Hematopoietic multipotent progenitor cell treated with erythropoietin and hydrocortisone succinate and interleukin-3 and kit ligand, for 17 days (in vitro differentiated cells): ENCODE data around the gene WDR89.
"Not testable (repeated sequence)": the region's sequence is repeated elsewhere in the genome, so short reads cannot be mapped to it uniquely, and the experiment has no call there.

Experiments
- DNase-seq: peaks from one replicate; pipeline ENCODE4 v3.0.0-alpha.2; 2015; ENCODE audit warnings: low spot score

The WDR89 gene

DNA sequence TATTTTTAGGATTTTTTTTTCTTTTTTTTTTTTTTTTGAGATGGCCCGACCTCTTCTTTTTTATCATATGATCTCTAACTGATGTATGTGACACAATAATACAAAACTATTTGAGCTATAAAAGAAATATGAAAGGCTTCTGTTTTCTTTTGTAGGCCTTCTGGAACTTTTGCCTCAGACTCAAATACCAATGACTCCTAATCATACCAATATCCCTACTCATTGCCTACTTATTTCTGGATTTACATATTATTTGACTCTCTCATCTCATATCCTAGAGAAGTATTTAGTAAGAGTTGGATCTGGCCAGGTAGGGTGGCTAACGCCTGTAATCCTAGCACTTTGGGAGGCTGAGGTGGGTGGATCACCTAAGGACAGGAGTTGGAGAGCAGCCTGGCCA, 12.7 kb upstream of the WDR89 start:
- DNase-seq, result no peak

DNA sequence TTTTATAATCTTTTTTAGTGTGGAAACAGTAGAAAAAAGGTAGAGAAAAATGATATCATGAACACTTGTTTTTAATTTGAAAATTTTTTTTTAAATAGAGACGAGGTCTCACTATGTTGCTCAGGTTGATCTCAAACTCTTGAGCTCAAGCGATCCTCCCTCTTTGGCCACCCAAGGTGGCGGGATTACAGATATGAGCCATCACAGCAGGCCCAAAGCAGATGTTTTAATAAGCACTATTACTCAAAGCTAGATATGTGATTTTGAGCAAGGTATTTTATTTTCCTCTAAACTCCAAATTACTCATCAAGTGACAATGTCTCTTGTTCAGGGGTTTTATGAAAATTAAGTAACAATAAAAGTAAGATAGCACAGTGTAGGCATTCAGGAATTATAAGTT, 10.7 kb upstream of the WDR89 start:
- no peak for DNase-seq

DNA sequence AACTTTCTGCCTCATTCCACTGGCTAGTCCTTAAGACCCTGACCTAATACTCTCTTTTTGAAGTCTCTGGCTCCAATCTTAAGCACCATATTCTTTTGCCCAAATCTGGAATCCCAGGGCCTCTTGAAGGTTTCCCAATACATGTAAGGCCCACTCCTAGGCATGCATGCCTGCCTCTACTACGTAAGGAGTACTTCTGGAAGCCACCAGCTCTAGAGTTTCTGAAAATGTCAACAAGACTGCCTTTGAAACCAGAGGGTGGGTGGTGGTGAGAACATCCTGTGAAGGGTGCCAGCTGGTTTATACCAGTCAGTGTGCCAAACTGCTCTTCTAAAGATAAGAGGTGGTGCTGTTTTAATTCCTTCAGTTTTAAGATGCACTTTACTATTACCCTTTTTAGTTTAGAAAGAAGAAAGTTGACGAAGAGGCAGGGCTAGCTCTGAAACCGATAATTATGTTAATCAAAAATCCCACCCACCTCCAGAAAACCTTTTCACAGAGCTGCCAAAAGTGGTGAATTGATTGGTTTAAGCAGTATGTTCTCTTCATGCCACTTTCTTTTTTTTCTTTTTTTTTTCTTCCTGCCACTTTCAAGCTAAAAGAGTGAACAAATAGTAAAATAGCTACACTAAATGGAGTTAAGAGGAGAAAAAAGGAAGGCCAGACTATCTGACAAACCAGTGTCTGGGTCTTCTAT, 8.7 kb upstream of the WDR89 start:
- peak; percentile 21 for DNase-seq

DNA sequence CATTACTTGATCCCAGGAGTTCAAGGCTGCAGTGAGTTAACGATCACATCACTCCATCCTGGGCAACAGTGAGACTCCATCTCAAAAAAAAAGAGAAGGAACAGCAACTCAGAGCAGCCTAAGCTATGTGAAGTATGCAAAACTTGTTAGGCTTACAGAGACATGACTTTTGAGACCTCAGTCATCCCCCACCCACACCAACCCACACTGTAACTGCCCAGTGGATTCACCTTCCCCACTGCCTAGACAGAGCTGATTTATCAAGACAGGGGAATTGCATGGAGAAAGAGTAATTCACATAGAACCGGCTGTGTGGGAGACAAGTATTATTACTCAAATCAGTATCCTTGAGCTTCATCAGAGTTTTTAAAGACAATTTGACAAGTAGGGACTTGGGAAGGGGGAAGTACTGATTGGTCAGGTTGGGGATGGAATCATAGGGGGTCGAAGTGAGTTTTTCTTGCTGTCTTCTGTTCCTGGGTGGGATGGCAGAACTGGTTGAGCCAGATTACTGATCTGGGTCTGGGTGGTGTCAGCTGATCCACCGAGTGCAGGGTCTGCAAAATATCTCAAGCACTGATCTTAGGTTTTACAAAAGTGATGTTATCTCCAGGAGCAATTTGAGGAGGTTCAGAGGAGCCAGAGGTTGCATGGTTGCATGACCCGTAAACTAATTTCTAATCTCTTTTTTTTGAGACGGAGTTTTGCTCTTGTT, 6.2 kb upstream of the WDR89 start:
- DNase-seq, result no peak

DNA sequence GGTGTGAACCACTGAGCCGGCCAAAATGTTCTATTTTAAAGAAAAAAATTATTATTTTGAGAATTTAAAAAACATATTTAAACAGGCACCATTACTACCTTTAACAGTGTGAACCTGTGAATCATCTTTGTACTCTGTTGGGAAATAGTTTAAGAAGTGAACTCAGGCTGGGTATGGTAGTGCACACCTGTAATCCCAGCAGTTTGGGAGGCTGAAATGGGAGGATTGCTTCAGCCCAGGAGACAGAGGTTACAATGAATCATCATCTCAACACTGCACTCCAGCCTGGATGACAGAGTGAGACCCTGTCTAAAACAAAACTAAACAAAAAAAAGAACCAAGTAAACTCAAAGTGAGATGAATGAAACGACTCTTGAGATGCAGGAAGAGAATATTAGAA, 3.1 kb upstream of the WDR89 start:
- DNase-seq, result no peak

DNA sequence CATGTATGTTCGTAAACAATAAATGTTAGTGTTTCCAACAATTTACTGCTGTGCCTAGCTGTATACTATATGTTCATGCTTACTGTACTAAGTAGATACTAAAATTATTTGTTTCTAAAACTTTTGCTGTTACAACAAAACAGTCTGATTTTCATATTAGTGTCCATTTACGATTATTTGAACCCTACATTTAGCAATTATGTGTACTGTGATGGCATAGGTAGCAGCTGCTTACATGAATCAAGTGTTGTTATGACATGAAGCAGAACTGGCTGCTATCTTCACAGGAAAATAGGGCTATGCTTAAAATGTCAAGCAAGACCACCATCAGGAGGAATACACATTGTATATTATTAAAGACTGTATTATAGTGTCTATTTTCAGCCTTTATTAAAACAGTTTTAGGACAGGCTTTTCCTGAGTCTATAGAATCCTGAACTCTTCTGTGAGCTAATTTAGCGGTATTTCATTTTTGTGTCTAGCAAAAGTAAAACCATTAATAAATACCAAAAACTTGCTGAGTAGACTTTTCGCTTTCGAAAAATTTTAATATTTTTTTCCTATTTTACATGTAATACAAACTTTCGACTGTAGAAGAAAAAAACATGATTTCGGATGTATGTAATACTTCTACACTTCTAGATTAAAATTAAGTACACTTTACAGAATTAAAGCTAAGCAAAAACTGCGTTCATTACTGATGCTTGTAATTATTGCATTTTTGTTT, 1.1 kb upstream of the WDR89 start:
- DNase-seq, result no peak

DNA sequence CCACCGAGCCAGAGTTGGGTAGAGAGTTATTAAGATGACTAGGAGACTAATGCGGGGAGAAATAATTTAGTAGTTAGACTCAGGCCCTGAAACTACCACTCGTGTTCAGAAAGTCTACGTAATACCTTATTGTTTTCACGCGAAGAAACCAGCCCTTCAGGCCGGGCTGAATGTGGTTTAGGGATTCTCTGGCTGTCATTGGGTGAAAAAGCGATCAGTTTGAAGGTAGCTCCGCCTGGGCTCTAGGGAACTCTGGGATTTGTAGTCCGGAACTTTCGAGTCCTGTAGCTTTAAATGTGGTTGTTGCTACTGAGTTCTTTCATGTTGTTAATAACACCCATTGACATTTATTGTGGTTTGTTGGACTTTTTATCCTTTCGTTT, 549 bp upstream of the WDR89 start:
- DNase-seq, result peak; percentile 96

DNA sequence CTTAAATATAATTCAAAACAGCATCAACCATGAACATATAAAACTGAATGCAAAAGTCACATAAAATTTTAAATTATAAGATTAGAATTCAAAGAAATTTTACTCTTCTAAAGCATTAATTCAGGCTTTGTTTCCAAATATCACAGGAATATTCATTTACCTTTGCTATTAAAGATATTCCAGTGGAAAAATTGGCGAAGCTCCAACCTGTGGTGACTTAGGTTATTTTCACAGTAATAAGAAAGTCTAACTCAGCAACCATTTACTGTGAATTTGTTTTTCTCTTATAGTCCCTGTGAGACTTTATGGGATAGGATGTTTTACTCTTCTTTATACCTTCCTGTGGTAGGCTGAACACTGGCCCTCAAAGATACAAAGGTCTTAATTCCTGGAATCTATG, 3.2 kb downstream of the WDR89 start:
- peak; percentile 51 for DNase-seq

DNA sequence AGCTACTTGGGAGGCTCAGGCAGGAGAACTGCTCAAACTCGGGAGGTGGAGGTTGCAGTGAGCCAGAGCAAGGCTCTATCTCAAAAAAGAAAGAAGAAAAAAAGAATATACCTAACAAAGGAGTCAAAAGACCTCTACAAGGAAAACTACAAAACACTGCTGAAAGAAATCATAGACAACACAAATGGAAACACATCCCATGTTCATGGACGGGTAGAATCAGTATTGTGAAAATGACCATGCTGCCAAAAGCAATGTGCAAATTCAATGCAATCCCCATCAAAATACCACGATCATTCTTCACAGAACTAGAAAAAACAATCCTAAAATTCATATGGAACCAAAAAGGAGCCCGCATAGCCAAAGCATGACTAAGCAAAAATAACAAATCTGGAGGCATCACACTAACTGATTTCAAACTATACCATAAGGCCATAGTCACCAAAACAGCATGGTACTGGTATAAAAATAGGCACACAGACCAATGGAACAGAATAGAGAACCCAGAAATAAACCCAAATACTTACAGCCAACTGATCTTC, 5.5 kb downstream of the WDR89 start:
- not testable (repeated sequence) for DNase-seq

DNA sequence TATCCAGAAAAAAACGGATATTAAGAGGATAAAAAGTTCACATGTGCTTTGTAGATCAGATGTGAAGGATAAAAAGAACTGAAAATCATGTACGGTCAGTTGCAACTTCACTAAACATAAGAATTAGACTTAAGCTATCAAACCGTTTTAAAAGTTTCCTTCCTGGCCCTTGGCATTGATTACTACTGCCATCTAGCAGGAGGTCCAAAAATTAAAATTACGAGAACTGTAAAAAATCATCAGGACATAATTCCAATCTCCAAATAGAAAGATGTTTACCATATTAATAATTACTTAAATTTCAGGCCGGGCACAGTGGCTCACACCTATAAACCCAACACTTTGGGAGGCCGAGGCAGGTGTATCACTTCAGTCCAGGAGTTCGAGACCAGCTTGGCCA, 7.9 kb downstream of the WDR89 start:
- no peak for DNase-seq

DNA sequence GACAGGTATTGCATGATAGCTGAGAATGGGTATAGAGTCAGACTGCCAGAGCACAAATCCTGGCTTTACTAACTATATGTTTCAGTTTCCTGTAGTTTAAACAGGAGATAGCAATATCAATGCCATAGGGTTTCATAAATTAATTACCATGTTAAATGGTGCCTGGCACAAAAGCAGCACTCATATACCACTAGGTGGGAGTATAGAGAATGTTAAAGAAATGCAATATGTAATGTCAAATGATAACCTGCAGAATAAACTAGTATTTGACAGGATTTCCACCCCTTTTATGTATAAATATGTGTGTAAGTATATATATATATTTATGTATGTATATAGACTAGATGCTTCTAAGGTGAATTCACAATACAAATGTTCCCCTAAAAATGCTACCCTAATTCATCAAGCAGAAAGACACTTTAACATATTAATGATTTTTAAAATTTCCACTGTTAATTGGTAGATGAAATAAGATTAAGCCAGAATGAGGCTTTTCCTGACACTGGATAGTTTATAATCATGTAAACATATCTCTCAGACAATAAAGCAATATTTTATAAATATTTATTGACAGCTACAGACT, 8.6 kb downstream of the WDR89 start:
- peak; percentile 60 for DNase-seq

DNA sequence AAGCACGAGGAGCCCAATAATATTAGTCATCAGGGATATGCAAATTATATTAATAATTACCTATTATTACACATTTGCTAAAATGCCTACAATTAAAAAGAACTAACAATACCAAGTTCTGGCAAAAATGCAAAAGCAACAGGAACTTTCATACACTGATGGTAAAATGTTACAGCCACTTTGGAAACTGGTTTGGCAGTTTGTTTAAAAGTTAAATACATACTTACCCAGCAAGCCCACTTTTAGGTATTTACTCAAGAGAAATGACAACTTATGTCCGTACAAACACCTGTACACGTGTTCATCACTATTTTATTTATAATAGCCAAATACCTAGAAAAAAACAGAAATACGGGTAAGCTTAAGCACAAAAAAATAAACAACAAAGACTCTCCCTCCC, 17.0 kb downstream of the WDR89 start:
- DNase-seq, result no peak

DNA sequence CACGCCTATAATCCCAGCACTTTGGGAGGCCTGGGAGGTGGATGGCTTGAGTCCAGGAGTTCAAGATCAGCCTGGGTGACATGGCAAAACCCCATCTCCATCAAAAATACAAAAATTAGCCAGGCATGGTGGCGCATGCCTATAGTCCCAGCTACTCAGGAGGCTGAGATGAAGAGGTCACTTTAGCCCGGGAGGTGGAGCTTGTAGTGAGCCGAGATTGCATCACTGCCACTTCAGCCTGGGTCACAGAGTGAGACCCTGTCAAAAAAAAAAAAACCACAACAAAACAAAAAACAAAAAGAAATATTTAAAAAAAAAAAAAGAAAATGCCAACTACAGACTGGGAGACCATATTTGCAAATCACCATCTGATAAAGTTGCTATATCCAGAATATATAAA, 17.5 kb downstream of the WDR89 start:
- DNase-seq, result no peak

DNA sequence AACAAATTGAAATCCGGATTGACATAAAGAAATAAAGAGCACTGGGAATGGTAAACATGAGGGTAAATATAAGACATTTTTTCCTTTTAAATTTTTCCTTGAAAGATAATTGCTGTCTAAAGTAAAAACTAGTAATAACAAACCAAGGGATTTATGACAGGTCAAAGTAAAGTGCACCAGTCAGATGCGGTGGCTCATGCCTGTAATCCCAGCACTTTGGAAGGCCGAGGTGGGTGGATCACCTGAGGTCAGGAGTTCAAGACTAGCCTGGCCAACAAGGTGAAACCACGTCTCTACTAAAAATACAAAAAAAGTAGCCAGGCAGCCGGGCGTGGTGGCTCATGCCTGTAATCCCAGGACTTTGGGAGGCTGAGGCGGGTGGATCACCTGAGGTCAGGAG, 19.7 kb downstream of the WDR89 start:
- DNase-seq, result not testable (repeated sequence)

DNA sequence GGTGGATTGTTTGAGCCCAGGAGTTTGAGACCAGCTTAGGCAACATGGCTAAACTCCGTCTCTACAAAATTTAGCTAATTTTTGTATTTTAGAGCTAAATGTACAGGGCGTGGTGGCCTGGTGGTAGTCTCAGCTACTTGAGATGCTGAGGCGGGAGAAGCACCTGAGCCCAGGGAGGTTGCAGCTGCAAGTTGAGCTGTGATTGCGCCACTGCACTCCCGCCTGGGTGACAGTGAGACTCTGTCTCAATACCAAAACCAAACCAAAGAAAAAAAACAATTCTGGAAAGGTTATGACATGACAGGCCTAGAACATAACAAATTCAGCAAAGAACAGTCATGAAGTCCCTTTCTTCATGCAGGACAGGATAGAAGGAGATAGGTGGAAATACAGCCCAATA, 25.7 kb downstream of the WDR89 start:
- no peak for DNase-seq

DNA sequence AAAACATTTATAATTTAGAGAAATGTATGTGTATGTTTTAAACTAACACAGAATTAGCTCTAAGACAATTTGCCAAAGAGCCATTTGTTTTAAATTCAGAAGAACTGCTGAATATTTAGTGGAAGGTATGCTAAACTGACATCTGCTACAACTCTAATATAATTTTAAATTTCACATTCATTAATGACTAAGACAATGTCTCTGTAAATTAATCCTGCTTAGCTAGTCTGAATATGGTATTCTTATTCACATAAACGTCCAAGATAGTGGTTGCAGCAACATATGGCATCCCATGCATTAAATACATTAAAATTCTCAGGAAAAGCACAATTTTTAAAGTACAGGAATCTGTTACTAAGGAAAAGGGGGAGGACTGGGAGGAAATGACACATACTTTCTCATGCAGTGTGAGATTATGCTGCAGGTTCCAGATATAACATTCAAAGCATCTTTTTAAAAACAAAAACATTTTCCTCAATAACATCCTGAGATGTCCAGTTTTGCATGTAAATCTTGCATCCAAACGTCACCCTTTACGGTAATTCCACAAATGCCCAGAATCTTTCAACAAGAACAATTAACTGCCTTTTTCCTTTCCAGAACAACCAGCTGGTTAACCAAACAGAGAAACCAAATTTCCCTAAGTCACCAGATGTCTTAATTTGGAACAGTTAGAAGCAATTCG, 26.9 kb downstream of the WDR89 start:
- no peak for DNase-seq

DNA sequence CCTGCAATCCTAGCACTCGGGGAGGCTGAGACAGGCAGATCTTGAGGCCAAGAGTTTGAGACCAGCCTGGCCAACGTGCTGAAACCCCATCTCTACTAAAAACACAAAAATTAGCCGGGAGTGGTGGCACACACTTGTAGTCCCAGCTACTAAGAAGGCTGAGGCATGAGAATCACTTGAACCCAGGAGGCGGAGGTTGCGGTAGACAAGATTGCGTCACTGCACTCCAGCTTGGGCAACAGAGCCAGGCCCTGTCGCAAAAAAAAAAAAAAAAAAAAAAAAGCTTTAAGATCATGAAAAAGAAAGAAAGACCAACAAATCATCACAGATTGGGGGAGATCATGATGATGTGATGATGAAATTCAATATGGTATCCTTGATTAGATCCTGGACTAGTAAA, 30.6 kb downstream of the WDR89 start:
- no peak for DNase-seq

DNA sequence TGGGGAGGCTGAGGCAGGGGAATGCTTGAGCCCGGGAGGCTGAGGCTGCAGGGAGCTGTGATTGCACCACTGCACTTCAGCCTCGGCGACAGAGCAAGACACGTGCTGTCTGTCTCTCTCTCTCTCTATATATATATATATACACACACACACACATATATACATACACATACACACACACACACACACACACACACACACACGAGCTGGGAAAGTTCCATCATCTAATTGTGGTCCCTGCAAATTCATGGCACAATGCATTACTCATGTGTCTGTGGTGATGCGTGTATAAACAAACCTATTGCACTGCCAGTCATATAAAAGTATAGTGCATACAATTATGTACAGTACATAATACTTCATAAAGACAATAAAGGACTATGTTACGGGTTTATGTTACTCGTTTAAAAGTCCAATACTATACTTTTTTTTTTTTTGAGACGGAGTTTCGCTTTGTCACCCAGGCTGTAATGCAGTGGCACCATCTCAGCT, 36.6 kb downstream of the WDR89 start:
- DNase-seq, result no peak

DNA sequence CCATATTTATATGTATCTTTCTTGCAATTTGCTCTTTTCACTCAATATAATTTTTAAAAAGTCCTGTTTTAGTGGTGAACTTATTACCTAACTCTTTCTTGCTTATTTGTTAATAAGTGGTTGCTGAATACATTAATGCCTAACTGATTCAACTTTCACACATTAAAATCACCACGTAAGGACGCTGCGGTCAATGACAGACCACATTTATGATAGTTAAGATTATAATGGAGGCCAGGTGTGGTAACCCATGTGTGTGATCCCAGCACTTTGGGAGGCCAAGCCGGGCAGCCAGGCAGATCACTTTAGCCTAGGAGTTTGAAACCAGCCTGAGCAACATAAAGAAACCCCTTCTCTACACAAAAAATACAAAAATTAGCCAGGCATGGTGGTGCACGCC, 37.0 kb downstream of the WDR89 start:
- DNase-seq, result no peak

DNA sequence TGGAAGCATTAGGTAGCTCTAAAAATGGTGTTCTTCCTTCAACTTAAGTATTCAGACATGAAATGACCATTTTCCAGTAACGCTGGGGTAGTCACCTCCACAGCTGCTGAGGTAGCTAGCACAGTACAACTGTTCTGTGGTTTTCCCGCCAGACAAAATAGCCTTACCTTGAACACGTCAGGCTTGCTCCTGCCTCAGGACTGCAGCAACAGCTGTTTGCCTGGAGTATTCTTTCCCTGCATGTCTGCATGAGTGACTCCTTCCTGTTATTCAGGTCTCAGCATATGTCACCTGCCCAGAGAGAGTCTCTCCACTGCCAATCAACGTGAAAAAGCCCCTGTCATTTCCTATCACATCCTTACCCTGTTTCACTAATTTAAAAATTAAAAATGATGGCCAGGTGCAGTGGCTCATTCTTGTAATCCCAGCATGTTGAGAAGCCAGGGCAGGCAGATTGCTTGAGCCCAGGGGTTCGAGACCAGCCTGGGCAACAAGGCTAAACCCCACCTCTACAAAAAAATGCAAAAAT, 37.9 kb downstream of the WDR89 start:
- DNase-seq, result no peak

DNA sequence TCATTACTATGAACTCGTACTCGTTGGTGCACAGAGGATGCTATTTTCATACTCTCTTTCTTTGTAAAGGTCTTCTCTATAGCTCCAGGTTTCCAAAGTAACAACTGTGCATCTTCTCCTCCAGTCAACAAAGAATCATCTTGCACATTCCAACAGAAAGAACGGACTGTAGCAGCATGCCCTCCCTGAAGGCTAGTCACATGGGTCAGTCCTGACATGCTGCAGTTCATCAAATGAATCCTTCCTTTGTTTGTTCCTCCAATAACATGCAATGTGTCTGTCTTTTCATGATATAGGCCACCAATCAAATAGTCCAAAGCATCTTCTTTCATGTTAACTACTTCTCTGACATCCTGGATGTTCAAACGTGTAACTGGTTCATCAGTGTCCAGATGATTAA, 42.9 kb downstream of the WDR89 start:
- no peak for DNase-seq
